Skeletal muscle tissue (tissue), 4 donors: ENCODE measurements around the gene SMAGP. TPM values are rescaled to one million over a fixed set of nuclear protein-coding genes. Genes with fewer than 3 reads are reported as not detected.
"Not testable (repeated sequence)": the region's sequence is repeated elsewhere in the genome, so short reads cannot be mapped to it uniquely, and the experiment has no call there.

ENCODE experiments used
- H3K27ac ChIP-seq: one replicate; pipeline ENCODE4 v1.7.0; 2013; ENCODE audit warnings: mild to moderate bottlenecking, low read depth, low read length, inconsistent platforms
- H3K27me3 ChIP-seq, 3 donors: one replicate each; pipeline ENCODE4 v1.7.0; 2013; ENCODE audit warnings: low read length in 3 of 3; ENCODE audit not compliant: control insufficient read depth in 3 of 3, insufficient read depth in 3 of 3
- H3K36me3 ChIP-seq, 3 donors: one replicate each; pipeline ENCODE4 v1.7.0; 2013; ENCODE audit warnings: low read length in 3 of 3; ENCODE audit not compliant: control insufficient read depth in 3 of 3, insufficient read depth in 3 of 3
- H3K4me1 ChIP-seq, 3 donors: one replicate each; pipeline ENCODE4 v1.7.0; 2013; ENCODE audit warnings: low read length in 3 of 3, mild to moderate bottlenecking in 3 of 3; ENCODE audit not compliant: control insufficient read depth in 3 of 3, insufficient read depth in 3 of 3
- H3K4me3 ChIP-seq, 3 donors: one replicate each; pipeline ENCODE4 v1.7.0; 2013; ENCODE audit warnings: low read length in 3 of 3
- H3K9ac ChIP-seq, 3 donors: one replicate each; pipeline ENCODE4 v1.7.0; 2013; ENCODE audit warnings: low read length in 3 of 3, mild to moderate bottlenecking in 3 of 3, moderate library complexity in 2 of 3, low read depth in 1 of 3
- H3K9me3 ChIP-seq, 3 donors: one replicate each; pipeline ENCODE4 v1.7.0; 2013; ENCODE audit warnings: low read length in 3 of 3; ENCODE audit not compliant: control insufficient read depth in 3 of 3
- total RNA-seq: library from RNA; depleted of rRNA; stranded (reverse); fragments of >200 nt; gene quantifications from one replicate; pipeline ENCODE4 v1.2.3, GENCODE V29; 2014
- donor health status: Osteomylitis.

The SMAGP gene
- total RNA-seq, 1 donor from 2014 or later = 2.1 TPM

DNA sequence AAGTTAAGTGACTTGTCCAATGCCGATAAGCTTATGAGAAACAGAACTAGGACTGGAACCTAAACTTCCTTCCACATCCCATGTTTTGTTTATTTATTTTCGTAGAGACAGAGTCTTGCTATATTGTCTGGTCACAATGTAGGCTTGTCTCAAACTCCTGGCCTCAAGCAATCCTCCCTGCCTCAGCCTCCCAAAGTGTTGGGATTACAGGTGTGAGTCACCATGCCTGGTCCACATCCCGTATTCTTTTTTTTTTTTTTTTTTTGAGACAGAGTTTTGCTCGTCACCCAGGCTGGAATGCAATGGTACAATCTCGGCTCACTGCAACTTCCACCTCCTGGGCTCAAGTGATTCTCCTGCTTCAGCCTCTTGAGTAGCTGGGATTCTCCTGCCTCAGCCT is 43.1 kb downstream of the SMAGP start:
- H3K4me3 ChIP-seq, H3K27me3 ChIP-seq, H3K27ac ChIP-seq, H3K9me3 ChIP-seq, H3K9ac ChIP-seq, H3K36me3 ChIP-seq, H3K4me1 ChIP-seq: not testable (repeated sequence)

DNA sequence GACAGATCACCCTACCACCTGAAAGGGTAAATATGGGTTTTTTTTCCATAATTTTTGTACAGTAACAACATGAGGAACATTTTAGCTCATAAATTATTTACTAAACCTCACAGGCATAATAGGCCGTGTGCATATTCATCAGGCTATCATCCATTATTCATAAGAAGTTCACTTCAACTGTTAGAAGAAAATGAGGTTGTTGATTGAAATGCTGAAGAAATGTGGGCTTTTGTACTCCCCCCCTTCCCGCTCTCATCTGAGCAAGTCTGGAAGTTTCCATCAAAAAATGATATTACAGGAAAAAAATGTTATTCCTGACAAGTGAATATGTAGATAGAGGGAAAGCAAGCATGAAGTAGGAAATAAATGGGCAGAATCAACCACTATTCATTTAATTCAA is 44.4 kb downstream of the SMAGP start:
- no peak overlapping the region for H3K27ac ChIP-seq
- H3K9ac ChIP-seq = no peak overlapping the region
- H3K9me3 ChIP-seq = no peaks in the 10 kb centered on the region
- peaks cover 0 to 5% (median 0%) of the 10 kb centered on the region in 3 donors for H3K36me3 ChIP-seq
- H3K27me3 ChIP-seq = no peaks in the 10 kb centered on the region
- H3K4me1 ChIP-seq = no peaks in the 10 kb centered on the region
- no peak overlapping the region for H3K4me3 ChIP-seq

DNA sequence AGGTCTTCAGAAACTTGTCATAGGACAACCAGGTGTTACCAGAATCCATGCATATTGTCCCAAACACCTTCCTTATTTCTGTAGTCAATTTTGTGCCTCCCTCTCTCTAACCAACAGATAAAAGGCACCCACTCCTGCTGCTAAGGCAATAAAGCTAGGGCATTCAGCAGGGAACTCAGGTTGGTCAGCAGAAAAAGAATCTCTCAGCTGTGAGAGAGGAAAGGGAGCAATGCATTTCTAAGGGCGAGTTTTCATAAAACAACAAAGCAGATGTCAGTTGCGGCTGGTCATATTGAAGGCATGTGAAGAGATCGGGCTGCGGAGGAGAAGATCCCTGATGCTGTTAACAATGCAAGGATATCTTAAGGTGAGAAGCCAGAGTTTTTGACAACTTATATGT is 45.0 kb downstream of the SMAGP start:
- Histone ChIP-seq H3K4me1 (no peaks in the 10 kb centered on the region), H3K9ac (no peak overlapping the region), H3K27me3 (no peaks in the 10 kb centered on the region), H3K36me3 (peaks cover 0 to 5% (median 0%) of the 10 kb centered on the region in 3 donors), H3K9me3 (no peaks in the 10 kb centered on the region), H3K4me3 (no peak overlapping the region), H3K27ac (no peak overlapping the region)

DNA sequence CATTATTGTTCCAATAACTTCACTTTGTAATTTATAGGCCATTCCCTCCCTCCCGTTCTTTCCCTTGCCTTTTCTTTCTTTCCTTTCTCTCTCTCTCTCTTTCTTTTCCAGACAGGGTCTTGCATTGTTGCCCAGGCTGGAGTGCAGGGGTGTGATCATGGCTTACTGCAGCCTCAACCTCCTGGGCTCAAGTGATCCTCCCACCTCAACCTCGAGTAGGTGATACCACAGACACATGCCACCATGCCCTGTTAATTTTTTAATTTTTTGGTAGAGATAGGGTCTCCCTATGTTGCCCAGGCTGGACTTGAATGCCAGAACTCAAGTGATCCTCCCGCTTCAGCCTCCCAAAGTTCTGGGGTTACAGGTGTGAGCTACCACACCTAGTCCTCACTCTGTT is 45.6 kb downstream of the SMAGP start:
- no peaks in the 10 kb centered on the region for H3K27me3 ChIP-seq
- H3K27ac ChIP-seq = no peak overlapping the region
- no peak overlapping the region for H3K4me3 ChIP-seq
- no peak overlapping the region for H3K9ac ChIP-seq
- no peaks in the 10 kb centered on the region for H3K4me1 ChIP-seq
- no peaks in the 10 kb centered on the region for H3K9me3 ChIP-seq
- H3K36me3 ChIP-seq = peaks cover 0 to 5% (median 0%) of the 10 kb centered on the region in 3 donors

DNA sequence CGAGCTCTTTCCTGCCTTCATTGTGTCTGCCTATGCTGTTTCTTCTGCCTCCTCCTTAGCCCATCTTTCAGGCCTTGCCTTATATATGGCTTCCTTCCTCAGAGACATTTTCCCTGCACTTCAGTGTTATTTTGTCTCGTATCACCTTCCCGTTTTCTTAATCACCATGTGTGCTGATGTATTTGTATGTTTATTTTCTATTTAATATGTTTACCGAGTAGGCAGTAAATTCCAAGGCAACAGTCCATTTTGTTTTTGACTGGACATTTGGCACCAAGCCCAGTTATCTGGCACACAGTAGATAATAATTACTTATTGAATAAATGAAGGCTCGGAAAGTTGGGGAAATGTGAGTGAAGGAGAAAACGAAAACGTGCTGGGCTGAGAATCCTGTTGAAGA is 47.8 kb downstream of the SMAGP start:
- no peaks in the 10 kb centered on the region for H3K27me3 ChIP-seq

DNA sequence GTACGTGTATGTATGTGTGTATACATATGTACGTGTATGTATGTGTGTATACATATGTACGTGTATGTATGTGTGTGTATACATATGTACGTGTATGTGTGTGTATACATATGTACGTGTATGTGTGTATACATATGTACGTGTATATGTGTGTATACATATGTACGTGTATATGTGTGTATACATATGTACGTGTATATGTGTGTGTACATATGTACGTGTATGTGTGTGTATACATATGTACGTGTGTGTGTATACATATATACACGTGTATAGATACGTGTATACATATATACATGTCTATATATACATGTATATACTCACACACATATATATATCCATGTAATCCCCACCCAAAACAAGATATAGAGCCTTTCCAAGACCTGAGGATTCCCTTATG is 50.4 kb downstream of the SMAGP start:
- H3K27me3 ChIP-seq, H3K9me3 ChIP-seq, H3K27ac ChIP-seq, H3K36me3 ChIP-seq, H3K9ac ChIP-seq, H3K4me3 ChIP-seq: not testable (repeated sequence)
- peaks cover 11 to 17% (median 17%) of the 10 kb centered on the region in 3 donors for H3K4me1 ChIP-seq

More for the DNA sequence above, 47.8 kb downstream of the SMAGP start:
- H3K27ac ChIP-seq = no peak overlapping the region
- no peak overlapping the region for H3K4me3 ChIP-seq
- H3K9me3 ChIP-seq = no peaks in the 10 kb centered on the region
- H3K4me1 ChIP-seq = peaks cover 8 to 13% (median 10%) of the 10 kb centered on the region in 3 donors
- peaks cover 0 to 5% (median 0%) of the 10 kb centered on the region in 3 donors for H3K36me3 ChIP-seq
- no peak overlapping the region for H3K9ac ChIP-seq

DNA sequence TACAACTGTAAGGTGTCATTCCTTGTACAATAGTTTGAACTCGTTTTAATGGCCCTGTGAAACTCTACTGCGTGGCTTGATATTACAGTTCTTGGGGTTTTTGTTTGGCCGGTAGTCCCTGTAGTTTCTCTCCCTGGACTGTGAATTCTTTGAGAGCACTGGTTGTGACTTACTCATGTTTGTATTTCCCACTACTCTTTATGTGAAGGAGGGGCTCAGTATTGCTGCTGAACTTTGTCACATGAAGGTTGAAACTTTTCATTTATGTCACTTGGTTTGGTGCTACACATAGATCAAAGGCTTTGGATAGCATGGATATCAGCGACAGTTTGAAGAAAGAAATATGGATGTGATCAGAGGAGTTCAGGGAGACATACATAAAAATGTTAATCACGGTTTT is 50.9 kb downstream of the SMAGP start:
- Histone ChIP-seq H3K36me3 (peaks cover 0 to 2% (median 1%) of the 10 kb centered on the region in 3 donors), H3K27ac (peak overlapping the region; percentile 90), H3K9ac (peak overlapping the region in 2 of 3 donors; percentile 83 to 87), H3K4me3 (peak overlapping the region in 2 of 3 donors; percentile 68 to 87), H3K27me3 (no peaks in the 10 kb centered on the region), H3K4me1 (peaks cover 11 to 17% (median 17%) of the 10 kb centered on the region in 3 donors), H3K9me3 (no peaks in the 10 kb centered on the region)

DNA sequence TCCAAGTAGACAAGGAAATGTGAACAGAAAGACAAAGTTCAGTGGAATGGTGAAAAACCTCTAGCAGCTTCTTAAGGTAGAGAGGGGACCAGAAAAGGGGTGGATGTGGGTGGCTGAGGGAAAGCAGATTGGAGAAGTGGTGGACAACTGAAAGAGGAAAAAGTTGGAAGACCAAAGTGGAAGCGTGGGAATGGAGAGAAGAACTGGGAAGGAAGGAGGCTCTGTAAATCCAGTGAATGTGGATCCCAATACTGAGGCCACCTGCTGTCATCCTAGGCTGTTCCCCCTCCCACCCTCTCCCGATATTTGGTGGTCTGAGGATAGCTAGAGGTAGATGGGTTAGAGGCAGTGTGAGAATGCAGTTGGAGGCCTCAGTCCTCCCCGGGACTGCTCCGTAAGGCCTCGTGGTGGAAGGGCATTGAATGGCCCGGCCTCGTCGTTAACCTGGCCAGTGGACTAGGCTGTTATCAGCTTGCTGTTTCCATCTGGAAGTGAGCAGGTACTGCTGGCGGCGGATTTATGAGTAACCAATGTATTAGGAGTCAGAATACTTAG is 51.5 kb downstream of the SMAGP start:
- Histone ChIP-seq H3K27ac (peak overlapping the region; percentile 90), H3K9me3 (no peaks in the 10 kb centered on the region), H3K4me1 (peaks cover 11 to 17% (median 17%) of the 10 kb centered on the region in 3 donors), H3K36me3 (peaks cover 0 to 5% (median 3%) of the 10 kb centered on the region in 3 donors), H3K9ac (peak overlapping the region; percentile 83 to 92 (median 87)), H3K27me3 (no peaks in the 10 kb centered on the region), H3K4me3 (peak overlapping the region; percentile 68 to 87 (median 86))

DNA sequence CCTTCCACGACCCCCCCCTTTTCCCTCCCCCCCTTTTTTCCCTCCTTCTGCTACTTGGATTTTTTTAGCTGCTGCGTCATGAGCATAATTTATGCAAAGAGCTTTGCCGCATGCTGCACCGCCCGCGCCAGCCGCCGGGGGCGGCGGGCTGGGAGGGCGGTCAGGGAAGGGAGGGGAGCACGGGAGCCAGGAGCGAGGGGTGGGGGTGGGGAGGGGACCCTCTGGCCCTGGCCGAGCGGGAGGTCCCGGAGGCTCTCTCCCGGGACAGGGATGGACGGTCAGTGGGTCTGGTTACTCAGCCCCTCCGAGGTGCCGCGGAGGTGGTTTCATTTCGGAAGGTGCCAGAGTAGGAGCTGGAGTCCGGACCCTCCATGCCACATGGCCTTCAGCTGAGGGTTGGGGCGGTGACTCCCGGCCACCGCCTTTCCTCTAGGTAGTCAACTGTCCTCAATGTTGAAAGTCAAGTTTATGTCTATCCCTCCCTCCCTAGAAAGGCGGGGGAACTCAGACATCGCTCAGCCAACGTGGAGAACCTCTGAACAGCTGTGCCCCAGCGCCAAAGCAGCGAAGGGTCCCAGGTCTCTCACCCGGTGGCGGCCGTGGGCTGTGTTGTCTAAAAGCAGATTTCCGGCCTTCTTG is 52.1 kb downstream of the SMAGP start, which contains the start of gene POU6F1:
TSS of gene POU6F1 (minus strand) at position 95 of the 639 bp plus-strand sequence. CDS start 11,226 bp downstream, outside the sequence.
- H3K4me1 ChIP-seq = peaks cover 11 to 17% (median 17%) of the 10 kb centered on the region in 3 donors
- peak within 1 kb of the TSS; percentile 79 to 87 (median 86) for H3K4me3 ChIP-seq
- no peaks in the 10 kb centered on the region for H3K27me3 ChIP-seq
- peak within 1 kb of the TSS; percentile 90 for H3K27ac ChIP-seq
- peak within 1 kb of the TSS; percentile 87 to 92 (median 89) for H3K9ac ChIP-seq
- H3K36me3 ChIP-seq = peaks cover 0 to 5% (median 3%) of the 10 kb centered on the region in 3 donors
- no peaks in the 10 kb centered on the region for H3K9me3 ChIP-seq
